ENCODE measurements around the gene FIGNL2. TPM values are rescaled to one million over a fixed set of nuclear protein-coding genes. Genes with fewer than 3 reads are reported as not detected.
A peak's percentile ranks its signal among the peaks of the same experiment; 100 is the strongest.

FIGNL2 gene
- total and polyA plus RNA-seq, 9 of the 15 experiments (the other 6 are each of a cell fraction or from before 2014, with no cell fraction given), result 0.01 TPM; not detected in 8

DNA sequence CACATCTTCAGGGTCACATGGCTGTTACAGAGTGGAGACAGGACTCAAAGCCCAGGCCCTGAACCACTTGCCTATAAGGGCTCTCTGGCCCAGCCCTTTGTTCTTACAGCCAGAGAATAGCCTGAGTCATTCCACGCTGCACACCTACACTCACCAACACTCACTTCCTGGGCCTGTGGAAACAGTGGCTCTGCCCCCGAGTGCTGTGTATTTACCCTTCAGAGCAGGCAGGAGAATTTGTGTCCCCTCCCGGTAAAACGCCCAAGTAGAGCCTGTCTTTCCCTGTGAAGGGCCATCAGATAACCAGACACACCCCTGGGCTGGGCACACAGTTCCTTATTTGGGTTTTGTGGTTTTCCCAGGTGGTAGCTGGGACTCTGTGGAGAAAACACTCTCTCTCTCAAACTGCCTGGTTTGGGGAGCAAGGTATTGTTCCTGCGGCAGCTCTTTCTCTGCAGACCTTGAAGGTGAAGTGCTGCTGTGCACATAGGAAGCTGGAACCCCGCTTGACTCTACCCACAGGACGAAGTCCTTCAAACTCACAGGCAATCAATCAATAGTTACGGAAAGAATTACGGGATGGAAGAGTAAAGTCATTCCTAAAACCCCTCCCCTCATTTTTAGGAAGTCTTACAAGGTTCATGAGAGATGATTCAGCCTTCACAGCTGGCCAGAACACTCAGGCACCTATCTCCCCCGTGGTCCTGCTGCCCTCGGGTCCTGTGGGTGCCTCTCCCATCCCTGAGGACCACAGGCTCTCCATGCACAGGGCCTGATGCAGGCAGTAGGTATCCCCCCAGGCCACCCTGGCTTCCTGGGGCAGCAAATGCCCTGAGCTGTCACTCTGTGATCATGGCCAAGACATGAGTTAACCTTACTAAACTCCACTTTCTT, 20.3 kb downstream of the FIGNL2 start (continued):
- TF ChIP-seq SIRT6 (IDR thresholded peaks at IDR 0.05; ENCODE audit: low read depth, low read length), result no peak
- no peak for TF ChIP-seq KHSRP (IDR thresholded peaks at IDR 0.05)
- TF ChIP-seq, protein P1, sequence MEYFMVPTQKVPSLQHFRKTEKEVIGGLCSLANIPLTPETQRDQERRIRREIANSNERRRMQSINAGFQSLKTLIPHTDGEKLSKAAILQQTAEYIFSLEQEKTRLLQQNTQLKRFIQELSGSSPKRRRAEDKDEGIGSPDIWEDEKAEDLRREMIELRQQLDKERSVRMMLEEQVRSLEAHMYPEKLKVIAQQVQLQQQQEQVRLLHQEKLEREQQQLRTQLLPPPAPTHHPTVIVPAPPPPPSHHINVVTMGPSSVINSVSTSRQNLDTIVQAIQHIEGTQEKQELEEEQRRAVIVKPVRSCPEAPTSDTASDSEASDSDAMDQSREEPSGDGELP (CRISPR knock-in tag; IDR thresholded peaks at IDR 0.05; ENCODE audit: borderline replicate concordance), result peak; percentile 63; the same call in 1 of the 2 replicates
- no peak for TF ChIP-seq DEAF1 (CRISPR knock-in tag; IDR thresholded peaks at IDR 0.05)
- TF ChIP-seq ZBTB5 (IDR thresholded peaks at IDR 0.05), result no peak
- TF ChIP-seq EP300 (IDR thresholded peaks at IDR 0.05; ENCODE audit: low read length), result no peak
- TF ChIP-seq ZNF778 (CRISPR knock-in tag; IDR thresholded peaks at IDR 0.05), result no peak
- no peak for TF ChIP-seq ZHX1 (conservative IDR thresholded peaks at IDR 0.05; ENCODE audit: low read length)
- TF ChIP-seq KLF1 (tag; IDR thresholded peaks at IDR 0.05), result no peak
- TF ChIP-seq TAL1 (IDR thresholded peaks at IDR 0.05), result no peak
- no peak for TF ChIP-seq MTF1 (CRISPR knock-in tag; IDR thresholded peaks at IDR 0.05; ENCODE audit: borderline replicate concordance)
- TF ChIP-seq SRF (CRISPR knock-in tag; IDR thresholded peaks at IDR 0.05), result peak; percentile 90 to 97
- TF ChIP-seq CLOCK (CRISPR knock-in tag; IDR thresholded peaks at IDR 0.05; ENCODE audit: borderline replicate concordance), result no peak
- TF ChIP-seq, protein P2, sequence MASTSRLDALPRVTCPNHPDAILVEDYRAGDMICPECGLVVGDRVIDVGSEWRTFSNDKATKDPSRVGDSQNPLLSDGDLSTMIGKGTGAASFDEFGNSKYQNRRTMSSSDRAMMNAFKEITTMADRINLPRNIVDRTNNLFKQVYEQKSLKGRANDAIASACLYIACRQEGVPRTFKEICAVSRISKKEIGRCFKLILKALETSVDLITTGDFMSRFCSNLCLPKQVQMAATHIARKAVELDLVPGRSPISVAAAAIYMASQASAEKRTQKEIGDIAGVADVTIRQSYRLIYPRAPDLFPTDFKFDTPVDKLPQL (IDR thresholded peaks at IDR 0.05; ENCODE audit: extremely low read depth, insufficient read length), result no peak

All from K562 (cell line).